H1 (cell line): ENCODE measurements around the gene DPY19L1. TPM values are rescaled to one million over a fixed set of nuclear protein-coding genes. Genes with fewer than 3 reads are reported as not detected.

Experiments used
- CTCF ChIA-PET: fragments of 300-600 bp; sonication (Branson Sonifier 250); formaldehyde crosslinking; loops from one replicate; lab custom pipeline; 2021; ENCODE audit not compliant: partially characterized antibody; lab: Charles Lee
- POLR2A ChIA-PET: fragments of 300-600 bp; sonication (Branson Sonifier 250); formaldehyde crosslinking; loops from one replicate; lab custom pipeline; 2021; ENCODE audit warnings: inconsistent platforms; ENCODE audit not compliant: partially characterized antibody; lab: Charles Lee
- DNase-seq, 2 experiments: peaks; one replicate each; pipeline versions ENCODE4 v3.0.0 to v3.0.0-alpha.2; 2010 to 2022; ENCODE audit warnings: low spot score in 2 of 2, low read depth in 1 of 2, mixed read lengths in 1 of 2
- FAIRE-seq: peaks from 2 replicates; lab custom pipeline; 2011; peaks lifted over from hg19 to GRCh38; lab: Jason Lieb, UNC
- H2AFZ ChIP-seq: 2 replicates; pipeline ENCODE4 v1.8.1; 2012; ENCODE audit warnings: low read length, inconsistent platforms
- H2AK5ac ChIP-seq: 2 replicates; pipeline ENCODE4 v1.6.1; 2013; ENCODE audit warnings: low read depth, low read length
- H2BK120ac ChIP-seq: replicated peaks from 2 replicates; pipeline ENCODE3; 2013; ENCODE audit warnings: low read depth, low read length, inconsistent platforms
- H2BK12ac ChIP-seq: 2 replicates; pipeline ENCODE4 v1.6.1; 2013; ENCODE audit warnings: low read depth, low read length
- H2BK15ac ChIP-seq: 2 replicates; pipeline ENCODE4 v1.6.1; 2013; ENCODE audit warnings: low read length
- H2BK20ac ChIP-seq: 2 replicates; pipeline ENCODE4 v1.6.1; 2013; ENCODE audit warnings: low read length
- H2BK5ac ChIP-seq: 2 replicates; pipeline ENCODE4 v1.6.1; 2013; ENCODE audit warnings: low read depth, low read length
- H3K14ac ChIP-seq: 2 replicates; pipeline ENCODE4 v1.6.1; 2013; ENCODE audit warnings: inconsistent platforms; ENCODE audit not compliant: insufficient read length
- H3K18ac ChIP-seq: 2 replicates; pipeline ENCODE4 v1.6.1; 2013; ENCODE audit warnings: low read length; ENCODE audit errors: extremely low read depth
- H3K23ac ChIP-seq: 2 replicates; pipeline ENCODE4 v1.6.1; 2013; ENCODE audit warnings: inconsistent platforms; ENCODE audit not compliant: insufficient read length
- H3K23me2 ChIP-seq: 2 replicates; pipeline ENCODE4 v1.6.1; 2013; ENCODE audit warnings: low read depth, low read length
- H3K27ac ChIP-seq: 2 replicates; pipeline ENCODE4 v1.6.1; 2011; ENCODE audit warnings: low read depth, low read length, inconsistent platforms
- H3K27me3 ChIP-seq, 4 experiments: replicated peaks in 1 of 4; 1 replicate in 1 of 4; 2 replicates in 3 of 4; pipeline versions ENCODE4 v1.6.1 to v1.8.1; 2011 to 2013; ENCODE audit warnings: low read length in 3 of 4, mild to moderate bottlenecking in 3 of 4, inconsistent platforms in 2 of 4, mixed read lengths in 2 of 4, moderate library complexity in 1 of 4; ENCODE audit not compliant: control insufficient read depth in 3 of 4, insufficient read depth in 3 of 4; ENCODE audit errors: extremely low read depth in 1 of 4
- H3K36me3 ChIP-seq, 4 experiments: 2 replicates each; pipeline versions ENCODE4 v1.6.1 to v1.8.1; 2011 to 2013; ENCODE audit warnings: mild to moderate bottlenecking in 4 of 4, low read length in 3 of 4, moderate library complexity in 2 of 4, control low read depth in 1 of 4, inconsistent platforms in 1 of 4; ENCODE audit not compliant: insufficient read depth in 4 of 4, control insufficient read depth in 2 of 4
- H3K4ac ChIP-seq: replicated peaks from 2 replicates; pipeline ENCODE3; 2013; ENCODE audit warnings: low read length, low read depth, mixed read lengths, inconsistent platforms; ENCODE audit not compliant: insufficient read length
- H3K4me1 ChIP-seq, 4 experiments: replicated peaks in 1 of 4; 1 replicate in 1 of 4; 2 replicates in 3 of 4; pipeline versions ENCODE4 v1.6.1 to v1.8.1; 2011 to 2013; ENCODE audit warnings: low read length in 3 of 4, inconsistent platforms in 2 of 4, mixed read lengths in 1 of 4; ENCODE audit not compliant: insufficient read depth in 4 of 4, control insufficient read depth in 3 of 4
- H3K4me2 ChIP-seq, 2 experiments: 2 replicates each; pipeline versions ENCODE4 v1.6.1 to v1.8.1; 2011 to 2013; ENCODE audit warnings: low read depth in 2 of 2, low read length in 2 of 2, control low read depth in 1 of 2, inconsistent platforms in 1 of 2, mild to moderate bottlenecking in 1 of 2; ENCODE audit not compliant: insufficient read depth in 1 of 2
- H3K4me3 ChIP-seq, 4 experiments: fragments of 200-600, 300-600 bp in 1 of 4; sonication (generic), shearing (Covaris generic), sonication (Bioruptor Twin) in 1 of 4; 2 replicates each; pipeline versions ENCODE4 v1.5.1 to v1.8.1; 2011 to 2016; ENCODE audit warnings: low read length in 4 of 4, low read depth in 3 of 4, control low read depth in 2 of 4, inconsistent platforms in 2 of 4, mild to moderate bottlenecking in 2 of 4, mixed read lengths in 1 of 4, moderate library complexity in 1 of 4; ENCODE audit not compliant: insufficient read depth in 2 of 4; ENCODE audit errors: extremely low read depth in 1 of 4
- H3K56ac ChIP-seq: replicated peaks from 2 replicates; pipeline ENCODE3; 2013; ENCODE audit warnings: low read depth, mild to moderate bottlenecking, mixed read lengths, low read length, inconsistent platforms; ENCODE audit not compliant: insufficient read length
- H3K79me1 ChIP-seq: 2 replicates; pipeline ENCODE4 v1.6.1; 2013; ENCODE audit warnings: low read depth, low read length, control low read depth
- H3K79me2 ChIP-seq, 2 experiments: 2 replicates each; pipeline versions ENCODE4 v1.6.1 to v1.8.1; 2012 to 2013; ENCODE audit warnings: low read length in 2 of 2, mild to moderate bottlenecking in 2 of 2, inconsistent platforms in 1 of 2; ENCODE audit not compliant: insufficient read depth in 2 of 2, control insufficient read depth in 1 of 2
- H3K9ac ChIP-seq, 4 experiments: replicated peaks in 1 of 4; 1 replicate in 1 of 4; 2 replicates in 3 of 4; pipeline versions ENCODE4 v1.6.1 to v1.8.1; 2011 to 2013; ENCODE audit warnings: low read depth in 3 of 4, low read length in 3 of 4, control low read depth in 2 of 4, mild to moderate bottlenecking in 2 of 4, moderate library complexity in 2 of 4, inconsistent platforms in 1 of 4; ENCODE audit errors: extremely low read depth in 1 of 4
- H3K9me3 ChIP-seq, 2 experiments: 2 replicates each; pipeline versions ENCODE4 v1.6.1 to v1.8.1; 2012 to 2013; ENCODE audit warnings: mild to moderate bottlenecking in 2 of 2, moderate library complexity in 2 of 2, control low read depth in 1 of 2, inconsistent platforms in 1 of 2, low read depth in 1 of 2, low read length in 1 of 2, mixed read lengths in 1 of 2; ENCODE audit not compliant: insufficient read depth in 2 of 2
- H4K20me1 ChIP-seq, 2 experiments: replicated peaks in 1 of 2; 2 replicates each; pipeline versions ENCODE3 to v1.8.1; 2011 to 2013; ENCODE audit warnings: inconsistent platforms in 2 of 2, low read length in 2 of 2, mild to moderate bottlenecking in 1 of 2; ENCODE audit not compliant: insufficient read depth in 2 of 2, control insufficient read depth in 1 of 2
- H4K5ac ChIP-seq: 2 replicates; pipeline ENCODE4 v1.6.1; 2013; ENCODE audit warnings: low read length, low read depth, mixed read lengths, inconsistent platforms; ENCODE audit not compliant: insufficient read length
- H4K8ac ChIP-seq: 2 replicates; pipeline ENCODE4 v1.8.0; 2013; ENCODE audit warnings: mild to moderate bottlenecking, moderate library complexity, low read length, inconsistent platforms; ENCODE audit not compliant: insufficient read depth; ENCODE audit errors: extremely low read depth
- H4K91ac ChIP-seq: replicated peaks from 2 replicates; pipeline ENCODE3; 2013; ENCODE audit warnings: low read length, mixed read lengths, inconsistent platforms; ENCODE audit not compliant: insufficient read length
- CBX5 ChIP-seq: fragments of 300-800, 300-1000 bp; sonication (generic); IDR thresholded peaks from 2 replicates; pipeline ENCODE4 v1.7.1; 2016; ENCODE audit warnings: antibody characterized with exemption, low read length, low read depth
- CHD1 ChIP-seq: IDR thresholded peaks from 2 replicates; pipeline ENCODE4 v1.6.1; 2012; ENCODE audit warnings: low read depth, low read length, improper control_type of control experiment
- CTBP2 ChIP-seq: IDR thresholded peaks from 2 replicates; pipeline ENCODE4 v1.7.0; 2011; ENCODE audit warnings: borderline replicate concordance, mild to moderate bottlenecking, moderate library complexity, mixed read lengths, low read length; ENCODE audit not compliant: insufficient read depth, insufficient read length
- FOSL1 ChIP-seq: IDR thresholded peaks from 2 replicates; pipeline ENCODE4 v1.6.1; 2011; ENCODE audit warnings: mild to moderate bottlenecking, low read depth, low read length, moderate library complexity; ENCODE audit not compliant: insufficient read depth
- JUN ChIP-seq: IDR thresholded peaks from 2 replicates; pipeline ENCODE4 v1.6.1; 2011; ENCODE audit warnings: low read depth, mild to moderate bottlenecking, improper control_type of control experiment, low read length
- POLR2A ChIP-seq, 2 experiments: IDR thresholded peaks; 1 replicate in 1 of 2; 2 replicates in 1 of 2; pipeline ENCODE4 v1.6.1; 2011; ENCODE audit warnings: low read depth in 2 of 2, low read length in 2 of 2, mild to moderate bottlenecking in 2 of 2; ENCODE audit errors: control extremely low read depth in 1 of 2
- RNF2 ChIP-seq: fragments of 200-900, 300-1000 bp; sonication (generic); IDR thresholded peaks from 2 replicates; pipeline ENCODE4 v1.7.1; 2016; ENCODE audit warnings: borderline replicate concordance, low read depth, mild to moderate bottlenecking, antibody characterized with exemption, low read length; ENCODE audit not compliant: poor library complexity, severe bottlenecking; ENCODE audit errors: missing control alignments
- SP1 ChIP-seq: IDR thresholded peaks from 2 replicates; pipeline ENCODE4 v1.6.1; 2011; ENCODE audit warnings: low read depth, low read length
- TAF1 ChIP-seq: IDR thresholded peaks from 2 replicates; pipeline ENCODE4 v1.6.1; 2011; ENCODE audit warnings: mild to moderate bottlenecking, low read depth, low read length
- TAF7 ChIP-seq: optimal IDR thresholded peaks from 2 replicates; pipeline ENCODE3; 2011; ENCODE audit warnings: low read depth, mild to moderate bottlenecking, inconsistent platforms, low read length, moderate library complexity, borderline replicate concordance
- TCF12 ChIP-seq: IDR thresholded peaks from 2 replicates; pipeline ENCODE4 v1.6.1; 2011; ENCODE audit warnings: low read depth, mild to moderate bottlenecking, low read length
- ZNF274 ChIP-seq: IDR thresholded peaks from 2 replicates; pipeline ENCODE4 v1.7.0; 2012; ENCODE audit warnings: low read length, borderline replicate concordance; ENCODE audit errors: extremely low read depth
- WGBS, 2 experiments: shearing (Covaris generic) in 1 of 2; methylation state at CpG; one replicate each; pipeline versions ENCODE4 v1.1.6 to v1.1.7; 2013 to 2015; ENCODE audit warnings: low lambda C conversion rate in 2 of 2, mixed read lengths in 2 of 2, inconsistent platforms in 1 of 2, low coverage in 1 of 2, missing lambda C conversion rate in 1 of 2; ENCODE audit not compliant: insufficient replicate concordance in 2 of 2, insufficient coverage in 1 of 2, insufficient read length in 1 of 2; ENCODE audit errors: extremely low coverage in 1 of 2, missing lambda C conversion rate in 1 of 2; 5-methylcytosine and 5-hydroxymethylcytosine counted together
- polyA plus RNA-seq, 7 experiments: library from polyadenylated mRNA; depleted of rRNA in 3 of 7; stranded (reverse) in 5 of 7; unstranded in 2 of 7; fragments of >200 nt in 5 of 7; fragments of 200-250 nt in 2 of 7; gene quantifications; 1 replicate in 5 of 7; 2 replicates in 1 of 7; 4 replicates in 1 of 7; pipeline versions ENCODE4 v1.2.1 to v1.2.3, GENCODE V29; 2011 to 2013; ENCODE audit warnings: missing spikeins in 2 of 7, mixed read lengths in 2 of 7
- total RNA-seq: library from RNA; stranded (reverse); fragmentation: NEBNext Ultra II Directional; extraction: Animal tissue kit (Norgen Biotek cat#: 25700); gene quantifications from 2 replicates; pipeline ENCODE4 v1.2.1, GENCODE V29; 2021
- TF ChIP-seq, protein P1 (sequence below): IDR thresholded peaks from 2 replicates; pipeline ENCODE4 v1.6.1; 2011; ENCODE audit warnings: low read length, improper control_type of control experiment

DPY19L1 gene
- total and polyA plus RNA-seq, 2 of the 8 experiments (the other 6 are each of a cell fraction or from before 2014, with no cell fraction given), result 14.1 to 23.3 TPM

DNA sequence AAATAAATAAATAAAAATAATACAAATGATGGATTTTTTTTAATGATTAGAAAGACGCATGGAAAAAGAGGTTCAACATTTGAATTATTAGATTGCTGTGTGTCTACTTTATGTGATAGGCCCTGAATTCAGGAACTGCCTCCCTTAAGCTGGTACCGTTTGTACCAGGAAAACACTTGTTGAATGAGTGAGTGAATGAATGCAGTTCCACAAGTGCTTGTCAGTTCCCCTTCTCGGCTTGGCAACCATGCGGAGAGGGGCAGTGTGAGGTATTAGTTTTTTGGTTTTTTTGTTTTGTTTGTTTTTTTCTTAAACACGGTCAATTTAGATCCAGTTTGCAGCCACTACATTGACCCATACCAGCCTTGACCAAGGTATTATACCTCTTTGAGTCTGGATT is 2.1 kb upstream of the DPY19L1 start:
- Histone ChIP-seq H3K4ac (no peak overlapping the region), H3K23ac (no peak overlapping the region), H3K36me3 (no peaks in the 10 kb centered on the region), H3K79me1 (peaks cover 3% of the 10 kb centered on the region; the same call in 1 of the 2 replicates), H3K18ac (no peak overlapping the region), H4K8ac (no peak overlapping the region), H3K27ac (no peak overlapping the region), H3K9ac (no peak overlapping the region), H4K20me1 (peaks cover 0 to 5% of the 10 kb centered on the region in 2 experiments), H3K9me3 (no peaks in the 10 kb centered on the region), H2AFZ (no peak overlapping the region), H3K14ac (no peak overlapping the region), H3K4me1 (peaks cover 0 to 10% (median 5%) of the 10 kb centered on the region in 4 experiments; a peak in 4 of 7 replicates), H3K79me2 (peaks cover 0 to 18% of the 10 kb centered on the region in 2 experiments; a peak in 2 of 4 replicates), H3K23me2 (peaks cover 4% of the 10 kb centered on the region; the same call in 1 of the 2 replicates), H4K5ac (no peak overlapping the region), H2AK5ac (no peak overlapping the region), H3K27me3 (no peaks in the 10 kb centered on the region), H4K91ac (no peak overlapping the region), H2BK120ac (no peak overlapping the region), H2BK15ac (no peak overlapping the region), H3K56ac (no peak overlapping the region), H3K4me2 (no peak overlapping the region), H2BK5ac (no peak overlapping the region), H3K4me3 (no peak overlapping the region), H2BK12ac (no peak overlapping the region), H2BK20ac (no peak overlapping the region)
- DNase-seq (no peak), FAIRE-seq (no peak)
- ChIA-PET CTCF (interaction anchor here (0.7 to 1.0 kb wide), 2 partner anchors 418 to 499 kb away, joined by 3 read pairs; no protein-coding TSS in a partner anchor), POLR2A (no interaction called here)
- 91% methylated on average over 5 of the region's 5 CpGs; no CpG with 5 or more reads in 1 of the 2 experiments for WGBS, 2 experiments
- no peak for TF ChIP-seq CHD1
- no peak for TF ChIP-seq CBX5
- TF ChIP-seq TAF1, result no peak
- no peak for TF ChIP-seq SP1
- TF ChIP-seq TAF7, result no peak
- no peak for TF ChIP-seq ZNF274
- TF ChIP-seq, protein P1, sequence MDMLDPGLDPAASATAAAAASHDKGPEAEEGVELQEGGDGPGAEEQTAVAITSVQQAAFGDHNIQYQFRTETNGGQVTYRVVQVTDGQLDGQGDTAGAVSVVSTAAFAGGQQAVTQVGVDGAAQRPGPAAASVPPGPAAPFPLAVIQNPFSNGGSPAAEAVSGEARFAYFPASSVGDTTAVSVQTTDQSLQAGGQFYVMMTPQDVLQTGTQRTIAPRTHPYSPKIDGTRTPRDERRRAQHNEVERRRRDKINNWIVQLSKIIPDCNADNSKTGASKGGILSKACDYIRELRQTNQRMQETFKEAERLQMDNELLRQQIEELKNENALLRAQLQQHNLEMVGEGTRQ, result no peak
- no peak for TF ChIP-seq TCF12
- no peak for TF ChIP-seq JUN
- TF ChIP-seq CTBP2, result no peak
- no peak for TF ChIP-seq FOSL1
- no peak for TF ChIP-seq POLR2A (IDR thresholded peaks at IDR 0.05; ENCODE audit: control extremely low read depth in 1 of 2, low read depth in 2 of 2, low read length in 2 of 2)
- TF ChIP-seq RNF2, result no peak
